Esophagus squamous epithelium (tissue), 4 donors: Measurements from ENCODE around the gene LYSMD3.

Source experiments
- POLR2A ChIP-seq, 4 donors: fragments of 450-650 bp; IDR thresholded peaks; one replicate each; pipeline ENCODE4 v1.6.1; 2017; ENCODE audit warnings: antibody characterized with exemption in 4 of 4, mild to moderate bottlenecking in 4 of 4, moderate library complexity in 3 of 4
- TF ChIP-seq, protein P1 (sequence below), 6 experiments: fragments of 450-650 bp in 4 of 6; fragments of 200-600 bp in 2 of 6; sonication (generic) in 2 of 6; IDR thresholded peaks; one replicate each; pipeline ENCODE4 v1.5.1; 2016 to 2019; ENCODE audit warnings: antibody characterized with exemption in 6 of 6, mild to moderate bottlenecking in 4 of 6, moderate library complexity in 4 of 6

GRCh38 chr5:90565491-90565890 lies 36.1 kb upstream of the LYSMD3 start:
- no peak for TF ChIP-seq POLR2A (IDR thresholded peaks at IDR 0.05)
- TF ChIP-seq, protein P1, sequence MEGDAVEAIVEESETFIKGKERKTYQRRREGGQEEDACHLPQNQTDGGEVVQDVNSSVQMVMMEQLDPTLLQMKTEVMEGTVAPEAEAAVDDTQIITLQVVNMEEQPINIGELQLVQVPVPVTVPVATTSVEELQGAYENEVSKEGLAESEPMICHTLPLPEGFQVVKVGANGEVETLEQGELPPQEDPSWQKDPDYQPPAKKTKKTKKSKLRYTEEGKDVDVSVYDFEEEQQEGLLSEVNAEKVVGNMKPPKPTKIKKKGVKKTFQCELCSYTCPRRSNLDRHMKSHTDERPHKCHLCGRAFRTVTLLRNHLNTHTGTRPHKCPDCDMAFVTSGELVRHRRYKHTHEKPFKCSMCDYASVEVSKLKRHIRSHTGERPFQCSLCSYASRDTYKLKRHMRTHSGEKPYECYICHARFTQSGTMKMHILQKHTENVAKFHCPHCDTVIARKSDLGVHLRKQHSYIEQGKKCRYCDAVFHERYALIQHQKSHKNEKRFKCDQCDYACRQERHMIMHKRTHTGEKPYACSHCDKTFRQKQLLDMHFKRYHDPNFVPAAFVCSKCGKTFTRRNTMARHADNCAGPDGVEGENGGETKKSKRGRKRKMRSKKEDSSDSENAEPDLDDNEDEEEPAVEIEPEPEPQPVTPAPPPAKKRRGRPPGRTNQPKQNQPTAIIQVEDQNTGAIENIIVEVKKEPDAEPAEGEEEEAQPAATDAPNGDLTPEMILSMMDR (IDR thresholded peaks at IDR 0.05): no peak
